ENCODE measurements around the gene APOBEC3F. TPM values are rescaled to one million over a fixed set of nuclear protein-coding genes. Genes with fewer than 3 reads are reported as not detected.
"Not testable (repeated sequence)": the region's sequence is repeated elsewhere in the genome, so short reads cannot be mapped to it uniquely, and the experiment has no call there.

Gene APOBEC3F
- polyA plus RNA-seq, 1 of the 3 experiments (the other 2 are of a cell fraction), result 3.8 TPM

GRCh38 chr22:39003165-39003638, 37.5 kb upstream of the APOBEC3F start (continued):
- TF ChIP-seq TEAD4 (IDR thresholded peaks at IDR 0.05; ENCODE audit: borderline replicate concordance, insufficient read depth), result no peak
- TF ChIP-seq SIN3A (IDR thresholded peaks at IDR 0.05; ENCODE audit: borderline replicate concordance, low read depth, low read length), result no peak
- no peak for TF ChIP-seq RCOR1 (IDR thresholded peaks at IDR 0.05; ENCODE audit: low read length)

- ChIA-PET POLR2A (no interaction called here), CTCF (interaction anchor here (1.0 to 1.3 kb wide), 3 partner anchors 115 to 223 kb away, joined by 3 to 5 read pairs (median 4); no protein-coding TSS in a partner anchor)
- TF ChIP-seq TCF12 (IDR thresholded peaks at IDR 0.05) (no peak), CHD2 (IDR thresholded peaks at IDR 0.05; ENCODE audit: low read length, partially characterized antibody) (no peak), NRF1 (IDR thresholded peaks at IDR 0.05; ENCODE audit: low read depth, low read length) (no peak), RFX5 (IDR thresholded peaks at IDR 0.05; ENCODE audit: low read length) (no peak), ELF1 (IDR thresholded peaks at IDR 0.05) (no peak), GATA2 (CRISPR knock-in tag; IDR thresholded peaks at IDR 0.05) (no peak), TAF1 (IDR thresholded peaks at IDR 0.05; ENCODE audit: borderline replicate concordance, low read depth, low read length) (no peak), SIN3A (IDR thresholded peaks at IDR 0.05; ENCODE audit: borderline replicate concordance, low read depth, low read length) (no peak), RCOR1 (IDR thresholded peaks at IDR 0.05; ENCODE audit: low read length) (no peak), YY1 (IDR thresholded peaks at IDR 0.05; ENCODE audit: low read depth) (no peak), JUND (IDR thresholded peaks at IDR 0.05) (no peak), SMC3 (IDR thresholded peaks at IDR 0.05; ENCODE audit: low read depth, low read length) (no peak), USF1 (IDR thresholded peaks at IDR 0.05; ENCODE audit: borderline replicate concordance, low read depth) (no peak), GABPA (IDR thresholded peaks at IDR 0.05; ENCODE audit: low read depth) (no peak), EP300 (IDR thresholded peaks at IDR 0.05; ENCODE audit: borderline replicate concordance in 1 of 2, low read depth in 1 of 2, low read length in 1 of 2) (no peak), FOXJ3 (CRISPR knock-in tag; IDR thresholded peaks at IDR 0.05) (no peak), TEAD4 (IDR thresholded peaks at IDR 0.05; ENCODE audit: borderline replicate concordance, insufficient read depth) (no peak)
- TF ChIP-seq, protein P1, sequence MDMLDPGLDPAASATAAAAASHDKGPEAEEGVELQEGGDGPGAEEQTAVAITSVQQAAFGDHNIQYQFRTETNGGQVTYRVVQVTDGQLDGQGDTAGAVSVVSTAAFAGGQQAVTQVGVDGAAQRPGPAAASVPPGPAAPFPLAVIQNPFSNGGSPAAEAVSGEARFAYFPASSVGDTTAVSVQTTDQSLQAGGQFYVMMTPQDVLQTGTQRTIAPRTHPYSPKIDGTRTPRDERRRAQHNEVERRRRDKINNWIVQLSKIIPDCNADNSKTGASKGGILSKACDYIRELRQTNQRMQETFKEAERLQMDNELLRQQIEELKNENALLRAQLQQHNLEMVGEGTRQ (IDR thresholded peaks at IDR 0.05; ENCODE audit: borderline replicate concordance, low read depth, low read length), result no peak
- WGBS (ENCODE audit: low lambda C conversion rate), result 91% methylated on average over 5 of the region's 5 CpGs
- no peaks in the 10 kb centered on the region for H3K9me3 ChIP-seq
- H3K4me3 ChIP-seq (ENCODE audit: low read depth in 2 of 2, low read length in 1 of 2), result no peak overlapping the region
- H3K4me1 ChIP-seq (ENCODE audit: control insufficient read depth in 1 of 2, insufficient read depth in 2 of 2, low read depth in 1 of 2, low read length in 1 of 2), result no peaks in the 10 kb centered on the region; a peak in 1 of 4 replicates
- no peaks in the 10 kb centered on the region for H4K20me1 ChIP-seq (ENCODE audit: insufficient read depth)
- H3K9ac ChIP-seq, result no peak overlapping the region
- no peaks in the 10 kb centered on the region for H3F3A ChIP-seq (replicated peaks; ENCODE audit: insufficient read depth)
- no peaks in the 10 kb centered on the region for H3K79me2 ChIP-seq (ENCODE audit: insufficient read depth)
- no peak overlapping the region for H3K27ac ChIP-seq (ENCODE audit: low read depth in 2 of 2, low read length in 1 of 2)
- H3K36me3 ChIP-seq (replicated peaks in 1 of 2; ENCODE audit: control insufficient read depth in 1 of 2, insufficient read depth in 2 of 2, low read length in 1 of 2), result no peaks in the 10 kb centered on the region
- H3K27me3 ChIP-seq (ENCODE audit: insufficient read depth), result no peaks in the 10 kb centered on the region
- no peak overlapping the region for H3K4me2 ChIP-seq
- no peak for DNase-seq
- no peak overlapping the region for H2AFZ ChIP-seq (ENCODE audit: low read depth)
- H3K9me2 ChIP-seq, result no peaks in the 10 kb centered on the region
Measured at GRCh38 chr22:39007177-39007576, 33.5 kb upstream of the APOBEC3F start.

- H3K79me2 ChIP-seq (ENCODE audit: insufficient read depth); H3K4me2 ChIP-seq; H3K27ac ChIP-seq (ENCODE audit: low read depth in 2 of 2, low read length in 1 of 2); POLR2A ChIA-PET; DNase-seq; H4K20me1 ChIP-seq (ENCODE audit: insufficient read depth); H3K4me3 ChIP-seq (ENCODE audit: low read depth in 2 of 2, low read length in 1 of 2); H3K4me1 ChIP-seq (ENCODE audit: control insufficient read depth in 1 of 2, insufficient read depth in 2 of 2, low read depth in 1 of 2, low read length in 1 of 2); H3F3A ChIP-seq (replicated peaks; ENCODE audit: insufficient read depth); H2AFZ ChIP-seq (ENCODE audit: low read depth); H3K27me3 ChIP-seq (ENCODE audit: insufficient read depth); CTCF ChIA-PET; H3K9ac ChIP-seq; H3K9me3 ChIP-seq; H3K9me2 ChIP-seq; H3K36me3 ChIP-seq (replicated peaks in 1 of 2; ENCODE audit: control insufficient read depth in 1 of 2, insufficient read depth in 2 of 2, low read length in 1 of 2): not testable (repeated sequence)
- 77% methylated on average over 7 of the region's 8 CpGs for WGBS (ENCODE audit: low lambda C conversion rate)
Measured at GRCh38 chr22:39008271-39008850, 32.3 kb upstream of the APOBEC3F start.
